HG02623 (cell line): ENCODE measurements around the gene DYNLT2.
"Not testable (repeated sequence)": the region's sequence is repeated elsewhere in the genome, so short reads cannot be mapped to it uniquely, and the experiment has no call there.

Experiments used
- ATAC-seq: cut with Tn5 transposase; IDR thresholded peaks from one replicate; pipeline ENCODE4 v1.9.1; 2021; ENCODE audit warnings: moderate library complexity; ENCODE audit not compliant: unreplicated experiment

DYNLT2 gene

DNA sequence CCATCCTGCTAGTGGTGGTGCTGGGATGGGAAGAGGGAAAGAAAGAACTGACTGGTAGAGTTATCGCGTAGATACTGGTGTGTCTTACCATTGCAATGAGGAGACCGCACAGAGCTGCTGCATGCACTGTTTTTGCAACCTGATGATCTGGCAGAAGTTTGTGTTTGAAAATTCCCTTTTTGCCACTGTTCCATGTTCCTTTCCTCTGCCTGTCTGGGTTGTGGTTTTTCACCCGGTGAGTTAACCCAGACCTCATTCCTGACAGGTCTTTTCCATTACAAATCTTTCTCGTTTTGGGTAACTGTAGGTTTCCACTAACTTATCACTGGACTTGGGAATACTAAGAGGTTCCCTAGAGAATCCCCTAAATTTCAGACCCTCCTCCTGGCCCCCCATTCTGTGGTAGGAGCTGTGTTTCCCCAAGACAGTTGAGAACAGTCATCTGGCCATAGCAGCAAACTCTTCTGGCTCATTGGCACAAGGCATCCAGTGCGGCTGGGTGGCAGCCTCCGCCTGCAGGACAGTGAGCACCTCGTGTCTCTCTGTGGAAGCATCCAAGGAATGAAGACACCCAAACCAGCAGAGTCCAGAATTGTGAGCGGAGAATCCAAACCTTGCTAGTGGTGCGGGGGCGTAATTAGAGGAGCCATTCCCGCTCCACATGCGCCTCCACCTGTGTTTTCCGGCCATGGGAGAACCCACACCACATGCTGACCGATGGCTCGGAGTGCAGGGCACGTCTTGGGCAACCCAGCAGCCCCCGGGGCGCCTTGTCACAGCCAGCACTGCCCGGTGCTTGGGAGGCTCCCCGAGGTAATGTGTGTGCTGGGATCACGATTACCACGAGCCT, 32.8 kb upstream of the DYNLT2 start:
- ATAC-seq = no peak

DNA sequence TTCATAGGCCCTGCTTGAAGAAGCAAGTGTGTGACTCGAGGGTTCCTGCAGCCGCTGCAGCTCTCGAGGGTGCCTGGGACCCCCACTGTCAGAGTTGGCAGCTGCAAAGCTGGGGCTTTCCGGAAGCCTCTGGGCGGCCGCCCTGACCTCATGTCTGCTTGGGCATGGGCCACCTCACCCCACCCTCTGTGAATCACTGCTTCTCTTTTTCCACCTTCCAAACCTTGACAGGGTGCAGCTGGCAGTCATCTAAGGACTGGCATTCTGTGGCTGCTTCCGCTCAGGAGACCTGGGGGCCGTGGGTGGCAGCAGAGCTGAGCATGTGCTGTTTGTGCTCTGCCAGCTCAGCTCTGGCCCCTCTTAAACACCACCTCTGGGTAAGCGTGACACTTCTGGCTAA, 32.0 kb upstream of the DYNLT2 start:
- no peak for ATAC-seq

DNA sequence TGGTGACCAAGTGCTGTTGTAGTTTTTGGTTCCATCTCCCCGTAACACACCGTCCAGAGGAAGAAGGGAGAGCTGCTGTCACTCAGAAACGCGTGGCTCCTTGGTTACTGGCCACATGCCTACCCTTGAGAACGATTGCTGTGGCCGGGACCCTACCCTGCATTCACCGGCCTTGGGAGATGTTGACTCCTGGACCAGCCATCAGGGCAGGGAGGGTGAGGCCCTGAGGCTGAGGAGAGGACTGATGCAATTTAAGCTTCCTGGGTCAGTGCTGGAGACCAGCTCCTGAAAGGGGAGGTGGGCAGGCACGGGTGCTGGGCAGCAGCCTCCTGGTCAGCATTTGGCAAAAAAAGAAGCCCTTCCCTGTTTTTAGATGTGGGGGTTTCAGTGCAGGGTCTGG, 31.6 kb upstream of the DYNLT2 start:
- ATAC-seq = no peak

DNA sequence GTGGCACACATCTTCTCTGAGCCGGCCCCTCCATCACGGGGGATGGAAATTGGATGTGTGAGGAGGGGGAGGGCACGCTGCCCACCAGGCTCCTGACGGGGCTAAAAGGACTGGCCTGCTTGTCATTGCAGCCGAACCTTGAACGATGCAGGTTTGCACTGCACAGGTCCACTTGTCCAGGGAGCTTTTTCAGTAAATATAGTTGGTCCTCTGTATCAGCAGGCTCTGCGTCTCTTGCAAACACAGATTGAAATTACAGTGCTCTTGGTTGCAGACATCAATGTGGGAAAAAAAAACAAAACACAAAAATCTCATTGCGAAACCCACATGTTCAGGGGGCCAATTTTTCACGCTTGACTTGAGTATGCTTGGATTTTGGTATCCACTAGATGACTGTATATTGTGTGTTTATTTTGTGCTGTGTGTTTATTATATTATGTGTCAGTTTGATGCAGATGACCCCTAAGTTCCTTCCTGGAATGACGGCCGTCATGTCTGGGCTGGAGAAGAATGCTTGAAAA, 29.3 kb upstream of the DYNLT2 start:
- no peak for ATAC-seq

DNA sequence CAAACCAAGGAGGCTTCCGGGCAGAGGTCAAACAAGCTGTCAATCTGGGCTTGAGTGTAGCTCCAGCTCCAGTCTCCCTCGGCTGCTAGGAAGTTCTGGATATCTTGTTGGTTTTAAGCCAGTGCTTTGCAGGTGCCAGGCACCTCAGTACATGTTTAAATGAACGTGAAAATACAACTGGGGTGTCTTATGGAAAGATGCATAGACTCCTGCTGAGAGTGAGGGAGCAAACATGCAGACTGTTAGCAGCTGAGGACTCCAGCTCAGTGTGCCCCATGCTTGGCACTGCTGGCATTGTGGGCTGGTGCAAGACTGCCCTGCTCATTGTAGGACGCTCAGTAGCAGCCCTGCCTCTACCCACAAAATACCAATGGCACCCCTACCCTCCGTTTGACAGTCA, 28.5 kb upstream of the DYNLT2 start:
- ATAC-seq = no peak

DNA sequence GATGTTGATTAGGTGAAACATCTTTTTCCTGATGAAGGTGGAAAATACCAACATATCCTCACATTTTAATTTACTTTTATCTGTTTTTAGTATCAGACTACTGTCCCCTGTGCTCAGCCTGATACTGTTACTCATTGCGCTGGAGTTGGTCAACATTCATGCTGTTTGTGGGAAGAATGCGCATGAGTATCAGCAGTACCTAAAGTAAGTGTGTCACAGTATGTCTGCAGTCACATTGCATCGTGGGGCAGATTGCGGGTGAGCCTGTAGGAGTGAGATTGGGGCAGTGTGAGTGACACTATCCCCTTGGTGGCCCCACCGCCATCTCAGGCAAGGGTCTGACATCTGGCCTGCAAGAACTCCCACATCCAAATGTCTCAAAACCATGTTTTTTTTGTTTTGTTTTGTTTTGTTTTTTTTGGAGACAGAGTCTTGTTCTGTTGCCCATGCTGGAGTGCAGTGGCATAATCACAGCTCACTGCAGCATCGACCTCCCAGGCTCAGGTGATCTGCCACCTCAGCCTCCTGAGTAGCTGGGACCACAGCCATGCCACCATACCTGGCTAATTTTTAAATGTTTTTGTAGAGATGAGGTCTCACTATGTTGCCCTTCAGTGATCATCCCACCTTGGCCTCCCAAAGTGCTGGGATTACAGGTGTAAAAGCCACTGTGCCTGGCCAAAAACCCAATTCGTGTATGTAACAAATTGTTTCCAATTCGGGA, 27.9 kb upstream of the DYNLT2 start:
- no peak for ATAC-seq

DNA sequence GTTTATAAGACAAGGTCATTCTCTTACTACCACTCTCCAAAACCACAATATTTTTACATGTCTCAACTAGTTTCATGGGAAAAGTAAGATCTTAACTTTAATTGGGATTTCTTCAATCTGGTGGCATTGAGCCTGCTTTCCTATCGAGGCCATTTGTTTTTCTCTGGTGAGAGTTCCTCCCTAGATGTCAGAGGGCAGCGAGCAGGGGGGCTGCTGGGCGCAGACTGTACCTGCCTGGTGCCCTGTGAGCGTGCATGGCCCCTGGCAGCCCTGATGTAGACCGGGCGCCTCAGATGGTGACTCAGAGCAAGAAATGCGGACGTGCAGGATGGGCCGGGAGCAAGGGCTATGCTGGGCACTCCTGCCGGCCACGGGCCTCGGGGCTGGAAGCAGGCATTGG, 27.3 kb upstream of the DYNLT2 start:
- no peak for ATAC-seq

DNA sequence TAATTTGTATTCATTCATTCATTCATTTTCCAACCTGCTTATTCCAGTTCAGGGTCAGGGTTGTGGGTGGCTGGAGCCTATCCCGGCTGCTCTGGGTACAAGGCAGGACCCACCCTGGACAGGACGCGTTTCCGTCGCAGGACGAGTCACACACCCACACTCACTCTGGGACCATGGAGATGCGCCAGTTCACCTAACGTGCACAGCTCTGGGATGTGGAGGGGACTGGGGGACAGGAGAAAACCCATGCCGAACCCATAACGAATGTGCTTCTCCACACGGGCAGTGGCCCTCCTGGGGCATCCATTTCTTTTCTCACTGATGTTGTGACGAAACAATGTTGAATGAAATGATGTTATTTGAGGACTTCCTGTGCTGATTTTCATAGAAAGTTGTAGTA, 26.5 kb upstream of the DYNLT2 start:
- ATAC-seq = no peak

DNA sequence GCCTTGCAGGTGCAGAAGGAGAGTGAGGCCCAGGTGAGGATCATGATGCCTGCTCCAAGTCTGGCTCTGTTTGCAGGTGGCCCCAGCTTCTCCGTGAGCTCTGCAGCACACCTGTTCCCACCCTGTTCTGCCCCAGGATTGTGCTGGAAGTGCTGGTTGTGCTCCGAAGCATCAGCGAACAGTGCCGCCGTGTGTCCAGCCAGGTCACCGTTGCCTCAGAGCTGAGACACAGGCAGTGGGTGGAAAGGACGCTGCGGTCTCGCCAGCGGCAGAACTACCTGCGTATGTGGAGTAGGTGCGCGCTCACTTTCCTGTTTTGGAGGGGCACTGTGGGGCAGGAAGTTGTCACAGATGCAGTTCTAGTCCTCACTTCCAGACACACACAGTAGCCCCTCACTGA, 25.0 kb upstream of the DYNLT2 start:
- no peak for ATAC-seq

DNA sequence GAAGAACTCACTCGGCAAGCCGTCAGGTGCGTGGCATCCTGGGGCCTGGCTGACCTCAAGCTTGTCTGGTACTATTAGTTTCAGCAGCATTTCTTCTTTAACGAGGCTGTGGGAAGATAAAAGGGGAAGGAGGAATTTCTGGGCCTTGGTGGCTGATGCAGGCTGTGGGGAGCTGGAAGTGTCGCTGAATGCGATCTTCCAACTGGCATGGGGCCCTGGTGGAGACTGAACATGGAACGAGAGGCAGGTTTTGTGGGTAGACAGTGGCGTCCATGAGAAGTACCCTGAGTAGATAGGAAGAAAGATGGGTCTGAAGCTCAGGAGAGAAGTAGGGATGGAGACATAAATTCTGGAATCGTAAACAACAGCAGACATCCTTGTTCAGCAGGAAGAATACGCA, 23.9 kb upstream of the DYNLT2 start:
- ATAC-seq = no peak

DNA sequence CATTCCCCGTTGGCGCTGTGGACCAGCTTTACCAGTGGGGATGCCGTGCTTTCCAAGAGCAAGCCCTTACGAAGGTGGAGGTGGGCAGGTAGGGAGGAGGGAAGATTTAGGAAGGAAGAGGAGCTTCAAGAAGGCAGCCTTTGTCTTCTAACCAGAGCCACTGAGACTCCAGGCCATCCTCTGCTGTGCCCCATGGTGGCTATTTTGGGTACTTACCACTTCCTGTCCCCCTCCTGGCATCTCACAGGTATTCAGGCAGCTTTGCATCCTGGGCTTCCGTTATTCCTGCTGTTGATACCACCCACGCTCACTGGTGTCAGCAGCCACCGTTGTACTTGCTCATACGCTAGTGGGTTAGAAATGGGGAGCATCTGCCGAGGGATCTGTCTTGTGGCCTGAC, 23.0 kb upstream of the DYNLT2 start:
- ATAC-seq = no peak

DNA sequence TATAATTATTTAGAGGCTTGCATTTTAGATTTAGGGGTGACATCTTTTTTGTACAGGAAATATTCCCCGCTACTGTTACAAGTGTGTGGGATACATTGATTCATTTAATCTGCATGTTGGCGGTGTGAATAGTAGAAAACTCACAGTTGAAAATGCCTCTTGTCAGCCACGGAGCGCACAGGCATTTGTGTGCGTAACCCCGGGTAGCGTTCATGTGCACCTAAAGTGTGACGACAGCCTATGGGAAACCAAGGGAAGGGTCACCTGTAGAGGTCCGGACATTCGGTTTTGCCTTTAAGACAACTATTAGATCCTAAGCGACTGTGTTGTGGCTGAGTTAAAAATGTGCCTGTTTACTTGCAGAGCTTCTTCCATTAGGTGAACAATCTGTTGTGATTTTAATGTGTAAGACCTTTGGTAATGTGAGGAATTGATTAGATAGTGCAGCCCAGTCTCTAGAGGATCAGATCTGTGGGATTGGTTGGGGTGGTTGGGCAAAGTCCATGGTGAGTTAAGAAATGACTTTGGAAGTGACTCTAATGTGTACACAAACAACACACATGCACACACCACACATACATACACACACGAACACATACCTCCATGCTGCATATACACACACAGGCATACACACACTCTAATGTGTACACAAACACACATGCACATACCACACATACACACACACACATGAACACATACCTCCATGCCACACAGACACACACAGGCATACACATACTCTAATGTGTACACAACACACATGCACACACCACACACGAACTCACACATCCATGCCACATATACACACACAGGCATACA, 15.8 kb upstream of the DYNLT2 start:
- ATAC-seq = no peak

DNA sequence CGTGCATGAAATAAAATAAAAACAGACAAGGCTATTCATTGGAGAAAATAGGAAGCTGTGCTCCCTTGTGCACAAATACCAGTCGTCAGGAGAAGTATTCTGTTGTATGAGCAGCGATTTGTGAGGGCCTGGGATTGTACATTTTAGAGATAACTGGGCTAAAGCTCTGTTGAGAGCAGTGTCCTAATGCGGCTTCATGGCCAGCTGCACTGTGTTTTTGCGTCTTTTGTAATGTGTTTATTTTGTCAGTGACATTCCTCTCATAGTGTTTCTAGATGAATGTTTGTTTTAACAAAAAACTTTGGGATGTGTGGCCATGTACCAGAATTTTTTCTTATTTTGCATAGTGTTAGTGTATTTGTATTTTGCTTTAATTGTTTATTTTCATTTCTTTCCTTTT, 14.9 kb upstream of the DYNLT2 start:
- ATAC-seq = no peak

DNA sequence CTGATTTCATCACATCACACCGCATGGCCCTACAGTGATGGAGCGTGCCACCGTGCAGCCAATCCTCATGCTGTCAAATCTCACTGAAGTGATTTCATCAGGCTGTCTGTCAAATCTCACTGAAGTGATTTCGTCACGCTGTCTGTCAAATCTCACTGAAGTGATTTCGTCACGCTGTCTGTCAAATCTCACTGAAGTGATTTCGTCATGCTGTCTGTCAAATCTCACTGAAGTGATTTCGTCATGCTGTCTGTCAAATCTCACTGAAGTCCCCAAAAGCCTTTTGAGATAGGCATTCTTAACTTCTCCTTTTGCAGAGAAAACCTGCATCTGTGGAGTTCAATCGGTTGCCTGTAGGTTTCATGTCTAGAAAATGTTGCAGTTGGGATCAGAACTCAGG, 14.4 kb upstream of the DYNLT2 start:
- not testable (repeated sequence) for ATAC-seq

DNA sequence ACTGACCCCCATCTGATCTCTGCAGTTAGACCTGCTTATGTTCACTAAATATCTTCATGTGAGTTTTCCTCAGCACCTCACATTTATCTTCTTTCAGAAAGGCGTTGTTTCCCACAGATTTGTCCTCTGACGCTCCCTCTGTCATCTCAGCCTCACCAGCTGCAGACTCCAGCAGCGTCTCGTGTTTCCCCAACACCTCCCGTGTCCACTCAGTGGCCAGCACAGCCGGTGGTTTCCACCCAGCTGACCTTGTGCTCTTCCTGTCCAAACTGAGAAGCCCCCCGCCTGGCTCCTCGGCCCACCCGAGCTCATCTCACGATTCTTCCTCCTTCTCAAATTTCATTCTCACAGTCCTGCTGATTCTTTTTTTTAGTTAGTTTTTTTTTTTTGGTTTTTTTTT, 12.5 kb upstream of the DYNLT2 start:
- no peak for ATAC-seq

DNA sequence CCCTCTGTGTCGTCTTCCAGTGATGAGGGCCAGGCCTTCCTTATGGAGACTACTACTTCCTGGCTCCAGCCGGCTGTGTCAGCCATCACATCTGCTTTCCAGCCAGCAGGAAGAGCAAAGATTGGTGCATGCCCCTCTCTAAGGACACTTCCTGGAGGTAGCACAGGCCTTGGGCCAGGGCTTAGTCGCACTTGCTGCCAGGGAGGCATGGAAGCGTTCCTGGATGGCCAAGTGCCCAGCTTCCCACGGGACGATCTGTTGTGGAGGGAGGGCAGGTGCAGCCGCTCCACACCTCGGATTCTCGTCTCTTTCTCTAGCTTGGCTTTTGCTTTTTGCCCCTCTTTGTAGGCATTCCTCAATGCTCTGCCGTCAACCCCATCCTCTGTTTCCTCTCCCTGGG, 11.9 kb upstream of the DYNLT2 start:
- ATAC-seq = no peak

DNA sequence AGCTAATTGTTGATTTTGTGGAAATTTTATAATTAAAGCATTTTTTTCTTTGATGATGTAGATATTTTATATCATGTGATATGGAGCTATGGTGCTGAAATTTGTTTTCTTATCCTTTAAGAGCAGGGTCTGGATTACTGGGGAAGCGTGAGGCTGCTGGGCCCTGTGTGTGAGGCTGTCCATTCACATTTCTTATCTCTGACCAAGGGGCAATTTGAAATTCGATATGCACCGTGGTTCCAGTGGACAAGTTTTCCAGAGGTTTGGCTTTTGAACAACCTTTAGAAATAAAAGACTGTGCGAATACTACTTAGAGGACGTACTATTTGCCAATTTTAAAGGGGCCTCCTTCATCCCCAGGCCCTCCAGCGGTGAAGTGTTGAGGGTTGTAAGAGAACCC, 3.8 kb upstream of the DYNLT2 start:
- ATAC-seq = no peak

DNA sequence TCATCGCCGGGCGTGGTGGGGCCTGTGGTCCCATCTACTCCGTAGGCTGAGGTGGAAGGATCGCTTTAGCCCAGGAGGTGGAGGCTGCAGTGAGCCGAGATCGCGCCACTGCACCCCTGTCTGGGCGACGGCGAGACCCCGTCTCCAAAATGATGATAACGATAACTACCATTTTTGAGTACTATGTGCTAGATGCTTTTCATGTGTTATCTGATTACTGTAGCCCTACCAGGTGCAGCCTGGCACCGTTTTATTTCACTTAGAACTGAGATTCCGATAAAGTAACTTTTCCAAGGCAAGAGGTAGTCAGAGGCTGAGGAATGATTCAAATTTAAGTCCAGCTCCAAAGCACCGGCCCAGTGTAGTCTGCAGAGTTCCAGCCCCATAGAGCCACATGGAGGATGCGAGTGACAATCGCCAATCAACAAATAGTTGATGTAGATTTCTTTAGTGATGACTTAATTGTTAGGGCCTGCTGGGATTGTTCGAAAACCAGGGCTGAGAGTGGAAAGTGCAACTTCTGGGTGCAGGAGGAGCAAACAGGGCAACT, 777 bp upstream of the DYNLT2 start:
- ATAC-seq = no peak

DNA sequence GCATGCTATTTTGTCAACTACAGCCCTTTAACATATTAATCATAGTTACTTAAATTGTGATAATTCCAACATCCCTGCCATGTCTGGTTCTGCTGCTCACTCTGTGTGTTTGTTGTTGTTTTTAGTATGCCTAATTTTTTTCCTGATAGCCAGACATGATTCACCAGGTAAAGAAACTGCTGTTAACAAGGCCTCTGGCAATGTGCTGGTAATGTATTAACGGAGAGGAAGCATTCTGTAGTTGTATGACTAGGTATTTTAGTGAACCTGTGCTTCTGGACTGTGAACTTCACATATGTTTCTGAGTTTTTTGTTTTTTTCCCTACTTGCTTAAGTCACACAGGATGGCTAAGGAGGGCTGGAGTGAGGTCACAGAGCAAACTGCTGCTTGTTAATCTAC, 4.8 kb downstream of the DYNLT2 start:
- ATAC-seq = no peak

DNA sequence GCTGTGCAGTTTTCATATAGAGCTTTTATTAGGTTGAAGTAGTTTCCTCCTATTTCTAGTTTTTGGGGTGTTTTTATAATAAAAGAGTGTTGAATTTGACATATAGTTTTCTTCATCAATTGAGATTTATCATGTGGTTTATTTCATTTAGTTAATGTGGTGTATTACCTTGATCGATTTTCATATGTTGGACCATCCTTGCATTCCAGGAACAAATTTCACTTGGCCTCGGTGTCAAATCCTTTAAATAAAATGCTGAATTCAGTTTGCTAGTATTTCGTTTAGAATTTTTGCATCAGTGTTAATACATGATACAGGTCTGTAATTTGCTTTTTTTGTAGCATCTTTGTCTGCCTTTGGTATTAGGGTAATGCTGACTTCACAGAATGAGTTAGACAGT, 6.0 kb downstream of the DYNLT2 start:
- ATAC-seq = no peak

DNA sequence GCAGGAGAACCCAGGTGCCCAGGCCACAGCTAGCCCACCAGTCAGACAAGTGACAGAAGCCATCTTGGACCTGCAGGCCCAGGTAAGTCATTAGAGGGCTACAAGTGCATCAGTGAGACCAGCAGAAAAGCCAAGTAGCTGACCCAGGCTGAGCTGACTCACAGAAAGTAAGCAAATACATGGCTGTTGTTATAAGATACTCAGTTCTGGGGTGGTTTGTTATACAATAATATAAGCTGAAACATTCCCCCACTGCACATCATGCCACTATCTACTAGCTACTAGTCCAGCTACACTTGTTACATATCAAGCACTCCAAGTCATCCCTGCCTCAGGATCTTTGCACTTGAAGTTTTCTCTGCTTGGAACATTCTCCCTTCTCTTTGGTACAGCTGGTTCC, 10.0 kb downstream of the DYNLT2 start:
- ATAC-seq = no peak
